Measurements from ENCODE around the gene PTPRG.

DNA sequence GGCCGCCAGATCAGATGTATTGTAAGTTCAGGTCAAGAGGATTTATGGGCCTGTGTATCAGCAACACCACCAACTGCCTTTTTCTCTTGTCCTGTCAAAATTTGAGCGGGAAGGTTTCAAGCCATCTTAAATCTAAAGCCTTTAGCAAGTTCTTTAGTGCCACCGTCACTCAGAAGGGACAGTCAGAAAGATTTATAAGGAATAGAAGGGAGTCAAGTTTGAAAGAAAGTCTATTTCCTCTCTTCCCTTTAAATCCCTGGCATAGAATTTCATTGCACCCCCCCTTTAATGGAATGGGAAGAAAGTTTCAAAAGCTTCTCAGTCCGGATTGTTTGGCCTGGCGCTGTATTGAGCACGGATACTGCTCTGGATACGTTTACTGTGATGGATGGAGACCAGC, 452.6 kb downstream of the PTPRG start:
- no peak for TF ChIP-seq EZH2phosphoT487 (IDR thresholded peaks at IDR 0.05; ENCODE audit: insufficient read depth, low read depth)
- no peak for TF ChIP-seq EZH2 (IDR thresholded peaks at IDR 0.05; ENCODE audit: insufficient read depth, poor library complexity, severe bottlenecking)

All from GM23248 (cell line).